Measurements from ENCODE around the gene EMB. TPM values are rescaled to one million over a fixed set of nuclear protein-coding genes. Genes with fewer than 3 reads are reported as not detected.
"Not testable (repeated sequence)": the region's sequence is repeated elsewhere in the genome, so short reads cannot be mapped to it uniquely, and the experiment has no call there.

The EMB gene
- total RNA-seq, 6 experiments from 2014 or later = 0.74 to 3.0 (median 2.0) TPM

GRCh38 chr5:50365426-50366251, 75.4 kb downstream of the EMB start:
- DNase-seq (no peak), ATAC-seq (no peak)
- Histone ChIP-seq H3K27me3 (no peaks in the 10 kb centered on the region), H3K4me1 (no peaks in the 10 kb centered on the region), H3K36me3 (no peaks in the 10 kb centered on the region), H3K4me3 (no peak overlapping the region), H3K27ac (no peak overlapping the region), H3K9me3 (no peaks in the 10 kb centered on the region)
- intact Hi-C loops (cut with DNase I) = no loop called here
- 23% methylated on average over 7 of the region's 8 CpGs for WGBS (ENCODE audit: insufficient coverage, low coverage, low lambda C conversion rate, missing lambda C conversion rate)
- TF ChIP-seq CTCF (IDR thresholded peaks at IDR 0.05) = no peak
- no peak for TF ChIP-seq POLR2A (IDR thresholded peaks at IDR 0.05)

- H3K27ac ChIP-seq; DNase-seq; ATAC-seq; H3K9me3 ChIP-seq; H3K36me3 ChIP-seq; H3K4me3 ChIP-seq; H3K4me1 ChIP-seq; intact Hi-C loops (cut with DNase I); H3K27me3 ChIP-seq: not testable (repeated sequence)
- WGBS (ENCODE audit: insufficient coverage, low coverage, low lambda C conversion rate, missing lambda C conversion rate) = 45% methylated on average over 6 of the region's 6 CpGs
Measured at GRCh38 chr5:50364535-50365309, 76.4 kb downstream of the EMB start.

- DNase-seq (no peak), ATAC-seq (no peak)
- Histone ChIP-seq H3K36me3 (no peaks in the 10 kb centered on the region), H3K4me3 (no peak overlapping the region), H3K4me1 (no peaks in the 10 kb centered on the region), H3K27ac (no peak overlapping the region), H3K9me3 (no peaks in the 10 kb centered on the region), H3K27me3 (no peaks in the 10 kb centered on the region)
- intact Hi-C loops (cut with DNase I) = no loop called here
- TF ChIP-seq POLR2A (IDR thresholded peaks at IDR 0.05) = no peak
- no peak for TF ChIP-seq CTCF (IDR thresholded peaks at IDR 0.05)
Measured at GRCh38 chr5:50359187-50359586, 81.9 kb downstream of the EMB start.

- WGBS (ENCODE audit: insufficient coverage, low coverage, low lambda C conversion rate, missing lambda C conversion rate) = 61% methylated on average over 2 of the region's 2 CpGs
- DNase-seq (no peak), ATAC-seq (no peak)
- H3K4me1 ChIP-seq = no peaks in the 10 kb centered on the region
- no peaks in the 10 kb centered on the region for H3K27me3 ChIP-seq
- no peak overlapping the region for H3K4me3 ChIP-seq
- intact Hi-C loops (cut with DNase I) = no loop called here
- no peaks in the 10 kb centered on the region for H3K36me3 ChIP-seq
- no peak overlapping the region for H3K27ac ChIP-seq
- peaks cover 0 to 5% (median 0%) of the 10 kb centered on the region in 4 donors for H3K9me3 ChIP-seq
- TF ChIP-seq CTCF (IDR thresholded peaks at IDR 0.05) (no peak), POLR2A (IDR thresholded peaks at IDR 0.05) (no peak)
Measured at GRCh38 chr5:50352382-50352781, 88.7 kb downstream of the EMB start.

Other genes with a start within 250 kb of the EMB start
- 10 to 100 TPM in 3 of 6 experiments, 1 to 10 TPM in 3; 4.9 to 14.1 (median 10.1) TPM for gene PARP8, start 225.3 kb upstream of the EMB start, total RNA-seq